OCI-LY7 (cell line): ENCODE measurements around the gene FN1. TPM values are rescaled to one million over a fixed set of nuclear protein-coding genes. Genes with fewer than 3 reads are reported as not detected.

Experiments used
- BruUV-seq: library from RNA; stranded (reverse); fragments of 400-500 nt; replicated peaks from 2 replicates; lab custom pipeline; 2021; lab: Mats Ljungman, UMichigan
- CTCF ChIA-PET: fragments of 300-600 bp; sonication (Branson Sonifier 250); formaldehyde crosslinking; loops from one replicate; lab custom pipeline; 2022; ENCODE audit warnings: antibody characterized with exemption; ENCODE audit not compliant: unreplicated experiment; lab: Charles Lee
- POLR2A ChIA-PET: fragments of 300-600 bp; sonication (Branson Sonifier 250); formaldehyde crosslinking; loops from one replicate; lab custom pipeline; 2022; ENCODE audit warnings: antibody characterized with exemption; lab: Charles Lee
- DNase-seq: peaks from one replicate; pipeline ENCODE4 v3.0.0-alpha.2; 2015; ENCODE audit warnings: low spot score
- H2AFZ ChIP-seq: fragments of 200-600 bp; sonication (generic), shearing (Covaris generic); 2 replicates; pipeline ENCODE4 v1.6.1; 2014; ENCODE audit warnings: mild to moderate bottlenecking, antibody characterized with exemption, low read length, moderate library complexity
- H3K27ac ChIP-seq: fragments of 200-600 bp; sonication (generic); 2 replicates; pipeline ENCODE4 v1.5.1; 2014; ENCODE audit warnings: mixed run types, low read depth, mild to moderate bottlenecking, moderate library complexity, low read length, inconsistent platforms; ENCODE audit not compliant: poor library complexity, severe bottlenecking
- H3K36me3 ChIP-seq: fragments of 200-600 bp; sonication (generic); 2 replicates; pipeline ENCODE4 v1.6.1; 2014; ENCODE audit warnings: mild to moderate bottlenecking, antibody characterized with exemption, low read length, moderate library complexity, mixed read lengths; ENCODE audit not compliant: insufficient read depth
- H3K4me1 ChIP-seq: fragments of 200-600 bp; sonication (generic); 2 replicates; pipeline ENCODE4 v1.5.1; 2014; ENCODE audit warnings: mild to moderate bottlenecking, low read length; ENCODE audit not compliant: insufficient read depth, poor library complexity, severe bottlenecking
- H3K4me2 ChIP-seq: fragments of 200-600 bp; sonication (generic); 2 replicates; pipeline ENCODE4 v1.6.1; 2014; ENCODE audit warnings: mild to moderate bottlenecking, low read length
- H3K4me3 ChIP-seq: fragments of 200-600 bp; sonication (generic); 2 replicates; pipeline ENCODE4 v1.5.1; 2014; ENCODE audit warnings: mild to moderate bottlenecking, low read depth, low read length; ENCODE audit not compliant: poor library complexity, severe bottlenecking
- H3K79me2 ChIP-seq: fragments of 200-600 bp; sonication (generic); 2 replicates; pipeline ENCODE4 v1.6.1; 2016; ENCODE audit warnings: low read depth, mild to moderate bottlenecking, low read length, moderate library complexity, mixed read lengths; ENCODE audit not compliant: insufficient read depth
- H3K9me2 ChIP-seq: fragments of 200-600 bp; sonication (generic); 2 replicates; pipeline ENCODE4 v1.6.1; 2016; ENCODE audit warnings: mild to moderate bottlenecking, low read length, mixed read lengths; ENCODE audit not compliant: insufficient read depth
- H3K9me3 ChIP-seq: fragments of 200-600 bp; sonication (generic); 2 replicates; pipeline ENCODE4 v1.6.1; 2014; ENCODE audit warnings: mild to moderate bottlenecking, mixed run types, low read length, mixed read lengths
- H4K20me1 ChIP-seq: fragments of 200-600 bp; sonication (generic); 2 replicates; pipeline ENCODE4 v1.6.1; 2014; ENCODE audit warnings: mild to moderate bottlenecking, antibody characterized with exemption, low read length, moderate library complexity, mixed read lengths; ENCODE audit not compliant: insufficient read depth
- EZH2phosphoT487 ChIP-seq: fragments of 200-600 bp; sonication (generic); IDR thresholded peaks from 2 replicates; pipeline ENCODE4 v1.6.1; 2018; ENCODE audit warnings: low read depth, borderline replicate concordance, mild to moderate bottlenecking, mixed run types, antibody characterized with exemption, low read length, moderate library complexity, mixed read lengths
- intact Hi-C: fragments of 100-400 bp; cut with micrococcal nuclease; formaldehyde crosslinking; loops from one replicate; pipeline ENCODE4 v1.10.0; 2022; ENCODE audit not compliant: unreplicated experiment
- total RNA-seq, 2 experiments: library from RNA; depleted of rRNA in 1 of 2; stranded (reverse); fragments of >200 nt in 1 of 2; shearing (Covaris generic) in 1 of 2; gene quantifications; 2 replicates each; pipeline ENCODE4 v1.2.3, GENCODE V29; 2014 to 2022
- TF ChIP-seq, protein P1 (sequence below): fragments of 200-600 bp; sonication (generic); conservative IDR thresholded peaks from 2 replicates; pipeline ENCODE4 v1.5.1; 2014; ENCODE audit warnings: mild to moderate bottlenecking, antibody characterized with exemption, low read length, moderate library complexity, mixed read lengths

Gene FN1
- total RNA-seq, 2 experiments from 2014 or later = 1.3 TPM; not detected in 1

- intact Hi-C loops = no loop called here
- Histone ChIP-seq H3K4me1 (peaks cover 6% of the 10 kb centered on the region), H3K79me2 (no peaks in the 10 kb centered on the region), H3K36me3 (no peaks in the 10 kb centered on the region), H4K20me1 (no peaks in the 10 kb centered on the region), H3K9me2 (no peaks in the 10 kb centered on the region), H2AFZ (no peak overlapping the region), H3K4me2 (no peak overlapping the region), H3K4me3 (no peak overlapping the region), H3K9me3 (no peaks in the 10 kb centered on the region), H3K27ac (no peak overlapping the region)
- CTCF ChIA-PET = no interaction called here
- no TSS peak for BruUV-seq
- TF ChIP-seq, protein P1, sequence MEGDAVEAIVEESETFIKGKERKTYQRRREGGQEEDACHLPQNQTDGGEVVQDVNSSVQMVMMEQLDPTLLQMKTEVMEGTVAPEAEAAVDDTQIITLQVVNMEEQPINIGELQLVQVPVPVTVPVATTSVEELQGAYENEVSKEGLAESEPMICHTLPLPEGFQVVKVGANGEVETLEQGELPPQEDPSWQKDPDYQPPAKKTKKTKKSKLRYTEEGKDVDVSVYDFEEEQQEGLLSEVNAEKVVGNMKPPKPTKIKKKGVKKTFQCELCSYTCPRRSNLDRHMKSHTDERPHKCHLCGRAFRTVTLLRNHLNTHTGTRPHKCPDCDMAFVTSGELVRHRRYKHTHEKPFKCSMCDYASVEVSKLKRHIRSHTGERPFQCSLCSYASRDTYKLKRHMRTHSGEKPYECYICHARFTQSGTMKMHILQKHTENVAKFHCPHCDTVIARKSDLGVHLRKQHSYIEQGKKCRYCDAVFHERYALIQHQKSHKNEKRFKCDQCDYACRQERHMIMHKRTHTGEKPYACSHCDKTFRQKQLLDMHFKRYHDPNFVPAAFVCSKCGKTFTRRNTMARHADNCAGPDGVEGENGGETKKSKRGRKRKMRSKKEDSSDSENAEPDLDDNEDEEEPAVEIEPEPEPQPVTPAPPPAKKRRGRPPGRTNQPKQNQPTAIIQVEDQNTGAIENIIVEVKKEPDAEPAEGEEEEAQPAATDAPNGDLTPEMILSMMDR = no peak
- no peak for TF ChIP-seq EZH2phosphoT487
- DNase-seq = no peak
- POLR2A ChIA-PET = interaction anchor here (0.6 kb wide), 1 partner anchor 201 kb away, joined by 3 read pairs; no protein-coding TSS in a partner anchor
These were observed 49.3 kb downstream of the FN1 start for GRCh38 chr2:215386566-215386965.

DNA sequence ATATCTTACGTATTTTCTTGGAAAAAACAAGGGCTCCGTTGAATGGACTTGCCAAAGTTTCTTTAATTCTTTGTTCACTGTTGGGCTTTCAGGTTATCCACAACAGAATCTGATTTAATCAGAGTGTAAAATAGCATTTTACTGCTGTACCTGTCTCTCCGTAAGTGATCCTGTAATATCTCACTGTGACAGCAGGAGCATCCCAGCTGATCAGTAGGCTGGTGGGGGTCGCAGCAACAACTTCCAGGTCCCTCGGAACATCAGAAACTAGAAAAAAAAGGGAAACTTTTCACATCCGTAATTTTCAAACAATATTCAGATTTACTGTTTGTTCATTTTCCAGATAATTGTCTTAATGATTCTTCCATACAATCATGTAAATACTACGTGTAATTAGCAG is 51.2 kb downstream of the FN1 start:
- no peaks in the 10 kb centered on the region for H3K79me2 ChIP-seq
- CTCF ChIA-PET = no interaction called here
- no peaks in the 10 kb centered on the region for H3K9me2 ChIP-seq
- no peaks in the 10 kb centered on the region for H3K9me3 ChIP-seq
- H3K4me2 ChIP-seq = no peak overlapping the region
- no peak overlapping the region for H3K27ac ChIP-seq
- no peak for TF ChIP-seq EZH2phosphoT487
- TF ChIP-seq, protein P1 = no peak
- BruUV-seq = no TSS peak
- no peaks in the 10 kb centered on the region for H4K20me1 ChIP-seq
- no peaks in the 10 kb centered on the region for H3K36me3 ChIP-seq
- no peaks in the 10 kb centered on the region for H3K4me1 ChIP-seq
- no peak for DNase-seq
- intact Hi-C loops = no loop called here
- POLR2A ChIA-PET = interaction anchor here (0.7 kb wide), 1 partner anchor 1223 kb away, joined by 5 read pairs; no protein-coding TSS in a partner anchor
- no peak overlapping the region for H3K4me3 ChIP-seq
- no peak overlapping the region for H2AFZ ChIP-seq

GRCh38 chr2:215383652-215384279 is 52.1 kb downstream of the FN1 start:
- Histone ChIP-seq H3K36me3 (no peaks in the 10 kb centered on the region), H3K9me2 (no peaks in the 10 kb centered on the region), H3K4me1 (no peaks in the 10 kb centered on the region), H3K27ac (no peak overlapping the region), H3K9me3 (no peaks in the 10 kb centered on the region), H3K4me3 (no peak overlapping the region), H2AFZ (no peak overlapping the region), H4K20me1 (no peaks in the 10 kb centered on the region), H3K79me2 (no peaks in the 10 kb centered on the region), H3K4me2 (no peak overlapping the region)
- DNase-seq = no peak
- POLR2A ChIA-PET = no interaction called here
- BruUV-seq = no TSS peak
- CTCF ChIA-PET = no interaction called here
- no peak for TF ChIP-seq EZH2phosphoT487
- TF ChIP-seq, protein P1 = no peak
- intact Hi-C loops = no loop called here
